Stimulated activated CD8-positive, alpha-beta memory T cell treated with anti-CD3 and anti-CD28 coated beads, Interleukin-4, amount 100 ng/mL, for 24 hours (primary cell): Measurements from ENCODE around the gene TIE1.
"Not testable (repeated sequence)": the region's sequence is repeated elsewhere in the genome, so short reads cannot be mapped to it uniquely, and the experiment has no call there.

Source experiments
- DNase-seq: peaks from one replicate; pipeline ENCODE4 v3.0.0-alpha.2; 2020; ENCODE audit warnings: low read depth

The TIE1 gene

DNA sequence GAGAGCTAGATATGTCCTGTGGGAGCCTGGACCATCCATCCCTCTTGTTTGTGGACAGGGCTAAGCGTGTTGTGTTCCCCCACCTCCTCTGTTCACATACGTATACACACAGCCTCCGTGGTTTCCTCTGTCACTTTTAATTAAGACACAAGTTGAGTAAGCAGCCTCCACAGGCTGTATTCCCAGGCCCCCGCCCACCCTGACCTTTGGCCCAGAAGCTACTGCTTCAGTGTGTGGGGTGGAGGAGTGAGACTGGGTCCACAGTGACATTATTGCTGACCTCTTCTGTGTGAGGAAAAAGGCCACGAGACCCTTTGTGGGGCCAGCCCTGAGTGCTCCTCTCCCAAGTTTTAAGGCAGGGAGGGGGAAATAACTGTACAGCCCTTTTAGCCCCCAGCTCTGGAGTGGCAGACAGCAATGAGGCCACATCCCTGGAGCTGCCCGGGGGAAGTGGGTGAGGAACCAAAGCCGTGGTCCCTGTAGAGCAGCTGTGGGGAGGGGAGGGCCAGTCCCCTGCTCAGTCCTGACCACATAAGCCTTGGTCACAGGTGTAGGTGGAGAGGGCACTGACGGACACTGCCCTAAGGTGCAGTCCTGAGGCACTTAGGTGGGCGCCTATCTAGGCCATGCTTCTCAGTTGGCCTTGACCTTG, 62.6 kb downstream of the TIE1 start:
- no peak for DNase-seq

GRCh38 chr1:43363935-43364525, 63.2 kb downstream of the TIE1 start:
- DNase-seq: no peak

GRCh38 chr1:43365678-43366077, 64.9 kb downstream of the TIE1 start:
- DNase-seq: no peak

DNA sequence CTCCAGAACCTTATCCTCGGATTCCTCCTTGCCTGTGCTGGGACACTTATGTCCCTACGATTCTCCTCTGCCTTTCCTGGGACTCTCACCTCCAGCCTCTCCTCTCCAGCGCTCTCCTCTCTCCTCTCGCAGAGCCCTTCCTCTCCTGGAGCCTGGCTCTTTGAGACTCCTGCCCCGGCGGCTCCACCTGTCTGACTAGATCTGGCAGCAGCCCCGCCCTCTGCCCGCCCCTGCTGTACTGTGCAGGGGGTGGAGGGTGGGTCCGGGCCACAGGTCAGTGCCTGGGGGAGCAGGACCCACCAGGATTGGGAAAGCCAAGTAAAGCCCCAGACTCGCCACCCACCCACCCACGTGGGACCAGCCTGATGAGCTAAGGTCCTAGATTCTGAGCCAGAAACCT, 65.4 kb downstream of the TIE1 start:
- no peak for DNase-seq

- DNase-seq: no peak
Measured at GRCh38 chr1:43366601-43367025, 65.8 kb downstream of the TIE1 start.

DNA sequence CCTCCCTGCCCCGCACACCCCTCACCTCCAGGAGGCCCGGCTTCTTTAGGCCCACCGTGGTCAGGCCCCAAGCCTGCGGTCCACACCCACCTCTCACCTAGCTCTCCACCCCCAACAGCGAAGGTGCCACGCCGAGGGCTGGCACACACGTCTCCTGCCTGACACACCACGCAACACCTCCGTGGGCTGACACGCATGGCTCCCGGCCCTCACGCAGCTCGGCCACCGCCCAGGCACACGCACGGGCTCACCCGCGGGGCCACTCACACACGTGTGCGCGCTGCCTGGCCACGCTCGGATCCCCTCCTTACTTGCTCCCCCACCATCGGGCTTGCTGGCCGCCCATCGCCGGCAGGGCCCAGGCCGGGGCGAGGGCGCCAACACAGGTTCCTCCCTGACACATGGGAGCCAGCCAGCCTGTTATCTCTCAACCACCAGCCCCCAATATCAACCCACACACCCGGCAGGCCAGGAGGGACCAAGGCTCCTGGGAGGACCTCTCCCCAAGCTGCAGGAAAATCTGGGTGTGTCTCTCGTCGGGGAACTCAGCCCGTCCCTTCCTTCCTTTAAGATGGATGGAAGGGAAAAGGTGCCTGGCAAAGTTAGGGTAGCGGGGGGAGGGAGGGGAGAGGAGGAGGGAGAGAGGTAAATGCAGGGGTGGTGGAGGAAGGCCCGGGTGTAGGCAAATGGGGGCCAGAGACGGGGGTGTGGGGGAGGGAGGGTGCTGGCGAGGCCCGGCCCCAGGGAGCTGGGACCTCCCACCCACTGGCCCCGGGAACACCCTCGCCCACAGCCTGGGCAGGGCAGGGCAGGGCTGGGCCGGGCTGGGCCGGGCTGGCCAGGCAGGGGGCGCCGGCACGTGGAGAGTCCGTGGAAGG, 66.5 kb downstream of the TIE1 start:
- DNase-seq: no peak

DNA sequence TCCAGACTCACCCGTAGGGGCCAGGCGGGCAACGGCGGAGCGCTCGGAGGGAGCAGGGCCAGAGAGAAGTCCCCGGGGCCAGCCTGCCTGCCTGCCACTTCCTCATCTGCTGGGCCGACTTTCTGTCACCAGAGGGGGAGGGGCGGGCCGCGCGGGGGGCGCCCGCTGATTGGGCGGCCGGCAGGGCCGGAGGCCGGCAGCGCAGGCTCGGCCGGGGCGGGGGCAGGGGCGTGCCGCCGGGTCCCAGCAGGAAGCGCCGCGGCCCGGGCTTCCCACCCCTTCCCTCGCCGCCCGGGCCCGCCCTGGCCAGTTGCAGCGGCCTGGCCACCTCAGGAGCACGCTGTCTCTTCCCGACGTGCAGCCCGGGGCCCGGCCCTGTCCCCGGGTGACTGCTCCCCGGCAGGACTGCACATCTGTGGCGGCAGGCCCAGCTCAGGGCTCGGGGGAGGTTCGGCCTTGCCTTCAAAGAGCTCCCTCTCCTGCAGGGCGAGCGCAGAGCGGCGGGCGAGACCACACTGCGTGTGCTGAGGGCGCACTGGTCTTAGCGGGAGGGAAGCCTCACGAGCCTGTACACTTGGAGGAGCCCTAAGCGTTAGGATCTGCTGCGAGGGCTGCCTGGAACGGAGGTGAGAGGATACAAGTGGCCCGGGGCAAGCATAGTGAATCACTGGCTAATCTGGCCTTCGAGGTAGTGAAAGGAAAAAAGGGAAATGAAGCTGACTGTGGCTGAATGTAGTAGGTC, 67.3 kb downstream of the TIE1 start, which contains the start of gene ELOVL1:
Gene ELOVL1, minus strand, starts transcription at position 108 of the 742 bp plus-strand sequence. CDS start 2,402 bp downstream, outside the sequence.
- DNase-seq: peak; percentile 88

GRCh38 chr1:43368646-43369020, 67.9 kb downstream of the TIE1 start:
- no peak for DNase-seq

GRCh38 chr1:43369779-43370178, 69.0 kb downstream of the TIE1 start:
- DNase-seq: not testable (repeated sequence)

- DNase-seq: no peak
Measured at GRCh38 chr1:43370564-43370963, 69.8 kb downstream of the TIE1 start.

DNA sequence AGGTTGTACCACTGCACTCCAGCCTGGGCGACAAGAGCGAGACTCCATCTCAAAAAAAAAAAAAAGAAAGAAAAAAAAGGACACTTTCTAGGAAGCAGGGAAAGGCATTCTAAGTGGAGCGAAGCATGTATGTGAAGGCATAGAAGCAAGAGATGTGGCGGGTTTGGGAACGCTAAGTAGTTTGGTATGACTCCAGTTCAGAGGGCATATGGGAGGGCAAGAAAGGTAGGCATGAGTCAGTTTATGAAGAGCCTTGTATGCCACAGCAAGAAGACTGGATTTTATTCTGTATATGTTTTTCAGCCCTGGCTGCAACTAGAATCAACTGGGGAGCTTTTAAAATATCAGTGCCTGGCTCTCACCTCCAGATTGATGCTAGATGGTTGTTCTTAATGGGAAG, 71.4 kb downstream of the TIE1 start:
- no peak for DNase-seq
